Neuronal stem cell (in vitro differentiated cells): ENCODE data around the gene ARHGEF12.

Experiments
- DNase-seq: peaks from one replicate; pipeline ENCODE4 v3.0.0-alpha.2; 2013; ENCODE audit warnings: low spot score
- H2AFZ ChIP-seq: one replicate; pipeline ENCODE4 v1.6.1; 2013; ENCODE audit warnings: mild to moderate bottlenecking, low read length, inconsistent platforms
- H2AK5ac ChIP-seq: 2 replicates; pipeline ENCODE4 v1.6.1; 2013; ENCODE audit warnings: low read depth, mild to moderate bottlenecking, inconsistent platforms, low read length, moderate library complexity, mixed read lengths
- H2BK120ac ChIP-seq: 2 replicates; pipeline ENCODE4 v1.6.1; 2013; ENCODE audit warnings: low read depth, mild to moderate bottlenecking, inconsistent platforms, low read length, moderate library complexity, mixed read lengths
- H2BK12ac ChIP-seq: one replicate; pipeline ENCODE4 v1.6.1; 2013; ENCODE audit warnings: low read length, inconsistent platforms
- H2BK15ac ChIP-seq: 2 replicates; pipeline ENCODE4 v1.6.1; 2013; ENCODE audit warnings: mild to moderate bottlenecking, low read length, inconsistent platforms, mixed read lengths
- H2BK5ac ChIP-seq: one replicate; pipeline ENCODE4 v1.6.1; 2013; ENCODE audit warnings: inconsistent platforms, mild to moderate bottlenecking, low read length, moderate library complexity
- H3K14ac ChIP-seq: one replicate; pipeline ENCODE4 v1.6.1; 2013; ENCODE audit warnings: low read length, inconsistent platforms
- H3K18ac ChIP-seq: 2 replicates; pipeline ENCODE4 v1.6.1; 2013; ENCODE audit warnings: low read length, inconsistent platforms
- H3K23ac ChIP-seq: 2 replicates; pipeline ENCODE4 v1.6.1; 2013; ENCODE audit warnings: low read depth, mild to moderate bottlenecking, mixed read lengths, low read length, inconsistent platforms; ENCODE audit not compliant: poor library complexity
- H3K27ac ChIP-seq: replicated peaks from 3 replicates; pipeline ENCODE4 v1.5.1; 2013; ENCODE audit warnings: low read length, inconsistent platforms
- H3K27me3 ChIP-seq, 3 experiments: 2 replicates each; pipeline ENCODE4 v1.6.1; 2013; ENCODE audit warnings: low read length in 3 of 3, mild to moderate bottlenecking in 2 of 3, inconsistent platforms in 1 of 3, low read depth in 1 of 3, mixed read lengths in 1 of 3, moderate library complexity in 1 of 3; ENCODE audit not compliant: control insufficient read depth in 3 of 3, insufficient read depth in 3 of 3
- H3K36me3 ChIP-seq, 2 donors: replicated peaks in 1 of 2; 2 replicates each; pipeline ENCODE4 v1.6.1; 2013; ENCODE audit warnings: low read length in 2 of 2; ENCODE audit not compliant: control insufficient read depth in 2 of 2, insufficient read depth in 2 of 2
- H3K4ac ChIP-seq: 2 replicates; pipeline ENCODE4 v1.6.1; 2013; ENCODE audit warnings: inconsistent platforms, mild to moderate bottlenecking, low read length, moderate library complexity
- H3K4me1 ChIP-seq, 2 donors: 1 replicate in 1 of 2; 2 replicates in 1 of 2; pipeline ENCODE4 v1.6.1; 2013; ENCODE audit warnings: low read length in 2 of 2, low read depth in 1 of 2; ENCODE audit not compliant: control insufficient read depth in 2 of 2, insufficient read depth in 1 of 2
- H3K4me2 ChIP-seq: one replicate; pipeline ENCODE4 v1.6.1; 2013; ENCODE audit warnings: mild to moderate bottlenecking, low read length, inconsistent platforms; ENCODE audit not compliant: insufficient read depth, poor library complexity, severe bottlenecking
- H3K4me3 ChIP-seq, 2 donors: 2 replicates each; pipeline ENCODE4 v1.5.1; 2013; ENCODE audit warnings: low read length in 2 of 2, mild to moderate bottlenecking in 2 of 2, inconsistent platforms in 1 of 2, moderate library complexity in 1 of 2
- H3K79me1 ChIP-seq: one replicate; pipeline ENCODE4 v1.6.1; 2013; ENCODE audit warnings: low read depth, mild to moderate bottlenecking, inconsistent platforms, low read length, moderate library complexity
- H3K9ac ChIP-seq: one replicate; pipeline ENCODE4 v1.6.1; 2013; ENCODE audit warnings: mild to moderate bottlenecking, low read depth, low read length, inconsistent platforms; ENCODE audit not compliant: poor library complexity
- H3K9me3 ChIP-seq, 2 donors: replicated peaks in 1 of 2; 2 replicates each; pipeline versions ENCODE3 to v1.6.1; 2013; ENCODE audit warnings: low read length in 2 of 2, mild to moderate bottlenecking in 2 of 2, inconsistent platforms in 1 of 2, low read depth in 1 of 2, mixed read lengths in 1 of 2, moderate library complexity in 1 of 2; ENCODE audit not compliant: control insufficient read depth in 2 of 2, insufficient read depth in 1 of 2
- H4K8ac ChIP-seq: one replicate; pipeline ENCODE4 v1.6.1; 2013; ENCODE audit warnings: low read depth, mild to moderate bottlenecking, inconsistent platforms, low read length, moderate library complexity
- H4K91ac ChIP-seq: one replicate; pipeline ENCODE4 v1.6.1; 2013; ENCODE audit warnings: low read length, low read depth, mild to moderate bottlenecking, inconsistent platforms; ENCODE audit not compliant: poor library complexity
- WGBS, 2 donors: extraction: QIAGEN DNeasy Blood & Tissue Kit; methylation state at CpG; one replicate each; pipeline ENCODE4 v1.1.7; 2013; ENCODE audit warnings: missing lambda C conversion rate in 2 of 2, mixed read lengths in 1 of 2; ENCODE audit not compliant: insufficient read length in 2 of 2, insufficient replicate concordance in 1 of 2; ENCODE audit errors: extremely low coverage in 2 of 2; 5-methylcytosine and 5-hydroxymethylcytosine counted together

The ARHGEF12 gene

DNA sequence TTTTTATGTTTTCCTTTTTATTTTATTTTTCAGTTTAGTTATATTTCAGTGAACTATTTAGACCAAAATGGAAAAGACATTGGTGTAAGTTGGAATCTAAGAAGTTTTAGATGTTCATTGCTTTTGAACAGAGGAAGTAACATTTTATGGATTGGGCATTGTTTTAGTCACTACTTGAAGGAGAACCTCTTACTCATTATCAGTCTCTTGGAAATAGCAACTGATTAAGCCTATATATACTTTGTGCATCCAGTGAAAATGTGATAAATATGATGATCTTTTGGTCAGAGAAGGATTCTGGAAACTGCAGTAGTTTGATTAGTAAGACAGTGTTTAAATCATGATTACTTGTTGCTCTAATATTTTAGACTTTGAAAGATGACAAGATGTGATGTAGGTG lies 14.4 kb downstream of the ARHGEF12 start:
- no peak overlapping the region for H3K14ac ChIP-seq
- no peak overlapping the region for H2AFZ ChIP-seq
- no peak overlapping the region for H3K9ac ChIP-seq
- no peak overlapping the region for H2BK120ac ChIP-seq
- no peak overlapping the region for H3K4me2 ChIP-seq
- H3K4ac ChIP-seq = no peak overlapping the region
- H2BK12ac ChIP-seq = no peak overlapping the region
- peaks cover 0 to 5% of the 10 kb centered on the region in 2 donors for H3K9me3 ChIP-seq
- no peak overlapping the region for H3K4me3 ChIP-seq
- peaks cover 0 to 7% of the 10 kb centered on the region in 2 donors for H3K36me3 ChIP-seq
- H4K8ac ChIP-seq = no peak overlapping the region
- H3K23ac ChIP-seq = no peak overlapping the region
- no peak overlapping the region for H4K91ac ChIP-seq
- H2AK5ac ChIP-seq = no peak overlapping the region
- DNase-seq = no peak
- no peak overlapping the region for H3K27ac ChIP-seq
- H2BK15ac ChIP-seq = no peak overlapping the region
- no peak overlapping the region for H2BK5ac ChIP-seq
- H3K79me1 ChIP-seq = no peaks in the 10 kb centered on the region
- H3K18ac ChIP-seq = no peak overlapping the region
- peaks cover 0 to 2% of the 10 kb centered on the region in 2 donors for H3K4me1 ChIP-seq
- no peaks in the 10 kb centered on the region for H3K27me3 ChIP-seq

DNA sequence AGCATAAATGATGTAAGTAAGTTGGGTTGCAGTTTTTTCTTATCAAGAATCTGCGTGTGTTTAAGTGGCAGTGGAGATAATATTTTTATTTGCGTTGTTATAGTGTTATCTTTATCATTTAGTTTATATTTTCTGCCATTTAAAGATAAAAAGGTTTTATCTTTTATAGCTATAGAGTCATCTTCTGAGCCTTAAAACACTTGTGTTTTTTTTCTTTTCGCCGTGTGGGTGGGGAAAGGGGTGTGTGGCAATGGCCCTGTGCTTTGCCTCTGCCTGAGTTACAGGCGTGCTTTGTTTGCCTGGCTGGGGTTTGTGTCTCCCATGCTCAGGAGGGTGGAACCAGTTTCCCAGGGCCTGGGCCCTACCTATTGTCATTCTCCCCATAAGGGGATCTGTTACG lies 16.2 kb downstream of the ARHGEF12 start:
- no peak overlapping the region for H2BK5ac ChIP-seq
- no peak overlapping the region for H3K14ac ChIP-seq
- no peak overlapping the region for H2AFZ ChIP-seq
- H2BK15ac ChIP-seq = no peak overlapping the region
- no peak overlapping the region for H3K4me2 ChIP-seq
- no peak overlapping the region for H4K91ac ChIP-seq
- H3K9me3 ChIP-seq = peaks cover 0 to 5% of the 10 kb centered on the region in 2 donors
- no peaks in the 10 kb centered on the region for H3K27me3 ChIP-seq
- H3K23ac ChIP-seq = no peak overlapping the region
- no peak overlapping the region for H2BK12ac ChIP-seq
- no peak overlapping the region for H3K27ac ChIP-seq
- no peak overlapping the region for H4K8ac ChIP-seq
- DNase-seq = no peak
- no peak overlapping the region for H3K4ac ChIP-seq
- H3K4me3 ChIP-seq = no peak overlapping the region
- no peak overlapping the region for H2AK5ac ChIP-seq
- peaks cover 0 to 9% of the 10 kb centered on the region in 2 donors for H3K36me3 ChIP-seq
- H2BK120ac ChIP-seq = no peak overlapping the region
- H3K79me1 ChIP-seq = no peaks in the 10 kb centered on the region
- no CpG with 5 or more reads among the region's 6 CpGs for WGBS, 2 donors
- no peaks in the 10 kb centered on the region for H3K4me1 ChIP-seq
- no peak overlapping the region for H3K18ac ChIP-seq
- no peak overlapping the region for H3K9ac ChIP-seq

DNA sequence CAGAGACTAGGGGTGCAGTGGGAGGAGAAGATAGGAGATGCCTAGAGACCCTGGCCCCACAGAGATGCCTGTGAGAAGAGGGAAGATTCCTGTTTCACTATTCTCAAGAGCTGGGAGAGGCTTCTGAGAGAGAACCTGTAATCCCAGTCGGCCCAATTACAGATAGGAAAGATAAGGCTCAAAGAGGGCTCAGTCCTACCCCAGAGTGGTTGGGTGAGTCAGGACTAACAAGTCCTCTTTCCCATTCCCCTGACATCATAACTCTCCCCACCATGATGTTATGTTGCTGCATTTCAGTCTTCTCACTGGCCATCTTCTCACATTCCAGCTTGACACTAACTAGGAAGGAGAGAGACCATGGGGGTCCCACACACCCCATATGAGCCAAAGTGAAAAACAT lies 17.9 kb downstream of the ARHGEF12 start:
- no peak overlapping the region for H4K8ac ChIP-seq
- H3K23ac ChIP-seq = no peak overlapping the region
- H3K27ac ChIP-seq = no peak overlapping the region
- H3K9ac ChIP-seq = no peak overlapping the region
- H2BK5ac ChIP-seq = no peak overlapping the region
- peaks cover 0 to 9% of the 10 kb centered on the region in 2 donors for H3K36me3 ChIP-seq
- H3K4me3 ChIP-seq = no peak overlapping the region
- H3K14ac ChIP-seq = no peak overlapping the region
- no CpG with 5 or more reads among the region's 1 CpG for WGBS, 2 donors
- no peak overlapping the region for H3K4me2 ChIP-seq
- no peak overlapping the region for H2AFZ ChIP-seq
- H3K9me3 ChIP-seq = peaks cover 0 to 5% of the 10 kb centered on the region in 2 donors
- H3K79me1 ChIP-seq = no peaks in the 10 kb centered on the region
- H4K91ac ChIP-seq = no peak overlapping the region
- H2BK12ac ChIP-seq = no peak overlapping the region
- no peaks in the 10 kb centered on the region for H3K4me1 ChIP-seq
- DNase-seq = no peak
- no peak overlapping the region for H3K18ac ChIP-seq
- no peak overlapping the region for H2BK120ac ChIP-seq
- no peak overlapping the region for H2AK5ac ChIP-seq
- H3K4ac ChIP-seq = no peak overlapping the region
- no peaks in the 10 kb centered on the region for H3K27me3 ChIP-seq
- no peak overlapping the region for H2BK15ac ChIP-seq

GRCh38 chr11:120354779-120355178 lies 18.6 kb downstream of the ARHGEF12 start:
- Histone ChIP-seq H2AK5ac (no peak overlapping the region), H2BK5ac (no peak overlapping the region), H3K9me3 (peaks cover 0 to 6% of the 10 kb centered on the region in 2 donors), H3K4me2 (no peak overlapping the region), H3K14ac (no peak overlapping the region), H2BK12ac (no peak overlapping the region), H3K4me3 (no peak overlapping the region), H3K18ac (no peak overlapping the region), H3K27me3 (no peaks in the 10 kb centered on the region), H3K4me1 (no peaks in the 10 kb centered on the region), H2AFZ (no peak overlapping the region), H3K23ac (no peak overlapping the region), H4K8ac (no peak overlapping the region), H3K36me3 (peaks cover 0 to 9% of the 10 kb centered on the region in 2 donors), H3K79me1 (no peaks in the 10 kb centered on the region), H2BK15ac (no peak overlapping the region), H2BK120ac (no peak overlapping the region), H3K4ac (no peak overlapping the region), H4K91ac (no peak overlapping the region), H3K27ac (no peak overlapping the region), H3K9ac (no peak overlapping the region)
- no peak for DNase-seq
- WGBS, 2 donors = no CpG with 5 or more reads among the region's 6 CpGs
